ENCODE data around the gene ENDOG.
A peak's percentile ranks its signal among the peaks of the same experiment; 100 is the strongest.
"Not testable (repeated sequence)": the region's sequence is repeated elsewhere in the genome, so short reads cannot be mapped to it uniquely, and the experiment has no call there.

The ENDOG gene

DNA sequence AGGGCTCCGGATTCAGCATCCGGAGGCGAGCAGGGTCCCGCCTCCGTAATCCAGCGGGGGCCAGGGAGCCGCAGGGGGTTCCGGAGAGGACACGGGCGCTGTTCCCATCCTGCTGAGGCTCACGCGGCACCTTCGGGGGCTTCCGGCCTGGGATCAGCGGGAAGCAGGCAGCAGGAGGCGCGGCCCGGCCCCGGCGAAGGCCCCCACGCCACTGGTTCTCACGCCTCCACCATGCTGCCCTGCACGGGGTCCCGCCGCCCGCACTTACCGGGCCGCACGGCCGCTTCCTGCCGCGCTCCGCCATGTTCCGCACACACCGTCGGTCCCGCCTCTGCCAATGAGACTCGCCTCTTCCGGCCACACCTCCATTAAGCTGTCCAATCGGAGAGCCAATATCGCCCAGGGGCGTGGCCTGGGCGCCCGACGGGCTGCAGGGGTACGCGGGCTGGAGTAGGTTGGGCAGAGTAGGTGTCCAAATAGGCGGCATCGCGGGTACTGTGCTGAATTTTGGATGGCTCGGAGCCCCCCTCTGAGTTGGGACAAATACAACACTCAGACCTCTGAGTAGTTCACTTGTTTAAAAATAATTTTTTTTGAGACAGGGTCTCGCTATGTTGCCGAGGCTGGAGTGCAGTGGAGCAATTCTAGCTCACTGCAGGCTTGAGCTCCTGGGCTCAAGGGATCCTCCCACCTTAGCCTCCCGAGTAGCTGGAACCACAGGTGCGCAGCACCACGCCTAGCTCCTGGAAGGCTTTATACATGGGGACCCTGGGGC, 11.4 kb downstream of the ENDOG start, which contains the start of gene SPOUT1:
Gene SPOUT1, minus strand, starts transcription at position 318 of the 775 bp plus-strand sequence. Its CDS starts 14 bp downstream, at position 304.
- H3K4me1 ChIP-seq (ENCODE audit: insufficient read depth, low read length), result no peaks in the 10 kb centered on the region
- peaks cover 12% of the 10 kb centered on the region; the same call in 1 of the 2 replicates for H3K36me3 ChIP-seq (ENCODE audit: insufficient read depth, low read length)
- H3K9ac ChIP-seq (ENCODE audit: low read depth, low read length), result peak within 1 kb of the TSS; percentile 82
- H3K9me3 ChIP-seq (ENCODE audit: control insufficient read depth, insufficient read depth, low read length), result no peaks in the 10 kb centered on the region

DNA sequence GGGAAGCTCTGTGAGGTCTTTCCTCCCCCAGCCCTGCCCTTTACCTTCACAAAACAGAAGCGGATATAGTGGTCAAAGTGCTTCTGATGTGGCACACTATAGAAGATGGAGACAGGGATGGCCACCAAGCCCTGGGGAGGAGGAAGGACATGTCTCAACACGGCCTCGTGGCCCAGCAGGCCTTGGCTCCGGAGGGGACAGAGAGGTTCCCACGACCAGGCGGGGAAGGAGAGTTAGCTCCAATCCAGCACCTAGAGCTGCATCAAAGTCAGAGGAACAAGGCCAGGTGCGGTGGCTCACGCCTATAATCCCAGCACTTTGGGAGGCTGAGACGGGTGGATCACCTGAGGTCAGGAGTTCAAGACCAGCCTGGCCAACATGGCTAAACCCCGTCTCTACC, 15.4 kb downstream of the ENDOG start:
- Histone ChIP-seq H3K9me3 (ENCODE audit: control insufficient read depth, insufficient read depth, low read length) (no peaks in the 10 kb centered on the region), H3K4me1 (ENCODE audit: insufficient read depth, low read length) (no peaks in the 10 kb centered on the region), H3K9ac (ENCODE audit: low read depth, low read length) (no peak overlapping the region), H3K36me3 (ENCODE audit: insufficient read depth, low read length) (peaks cover 6% of the 10 kb centered on the region; the same call in 1 of the 2 replicates)

DNA sequence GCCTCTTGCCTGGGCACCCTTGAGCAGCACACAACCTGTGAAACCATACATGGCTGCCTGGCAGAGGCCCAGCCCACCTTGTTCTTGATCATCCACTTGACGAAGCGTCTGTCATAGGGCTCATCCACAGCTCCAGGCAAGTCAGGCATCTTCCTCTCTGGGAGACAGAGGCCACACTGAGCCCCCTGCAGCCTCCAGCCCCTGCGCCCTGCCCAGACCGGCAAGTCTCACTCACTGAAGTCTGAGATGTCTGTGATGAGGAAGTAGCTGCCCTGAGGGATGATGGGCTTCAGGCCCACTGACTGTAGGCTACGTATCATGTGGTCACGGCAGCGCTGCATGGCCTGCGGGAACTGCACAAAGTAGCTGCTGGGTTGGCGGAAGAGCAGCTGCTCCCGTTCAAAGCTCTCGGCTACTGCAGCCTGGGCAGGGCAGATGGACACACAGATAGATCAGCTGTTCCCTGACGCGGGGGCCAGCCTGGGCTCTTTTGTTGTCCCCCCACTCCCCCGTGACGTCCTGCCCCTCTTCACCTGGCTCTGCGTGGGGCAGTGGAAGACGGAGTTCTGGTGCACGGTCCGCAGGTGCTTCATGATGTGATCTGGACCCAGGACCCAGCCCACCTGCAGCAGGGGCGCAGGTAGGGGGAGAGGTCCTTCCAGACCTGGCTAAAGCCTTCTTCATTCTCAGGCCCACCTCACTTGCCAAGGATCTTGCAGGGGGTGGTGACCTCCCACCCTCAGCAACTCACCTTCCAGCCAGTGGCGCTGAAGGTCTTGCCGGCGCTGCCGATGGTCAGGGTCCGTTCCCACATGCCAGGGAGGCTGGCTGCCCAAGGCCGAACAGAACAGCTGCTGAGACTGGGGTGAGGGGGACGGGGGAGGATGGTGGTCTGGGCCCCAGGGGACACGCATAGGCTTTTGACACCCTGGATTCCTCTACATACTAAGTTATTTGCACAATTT, 17.2 kb downstream of the ENDOG start:
- H3K9ac ChIP-seq (ENCODE audit: low read depth, low read length), result no peak overlapping the region
- peaks cover 6% of the 10 kb centered on the region; the same call in 1 of the 2 replicates for H3K36me3 ChIP-seq (ENCODE audit: insufficient read depth, low read length)
- no peaks in the 10 kb centered on the region for H3K9me3 ChIP-seq (ENCODE audit: control insufficient read depth, insufficient read depth, low read length)
- no peaks in the 10 kb centered on the region for H3K4me1 ChIP-seq (ENCODE audit: insufficient read depth, low read length)

DNA sequence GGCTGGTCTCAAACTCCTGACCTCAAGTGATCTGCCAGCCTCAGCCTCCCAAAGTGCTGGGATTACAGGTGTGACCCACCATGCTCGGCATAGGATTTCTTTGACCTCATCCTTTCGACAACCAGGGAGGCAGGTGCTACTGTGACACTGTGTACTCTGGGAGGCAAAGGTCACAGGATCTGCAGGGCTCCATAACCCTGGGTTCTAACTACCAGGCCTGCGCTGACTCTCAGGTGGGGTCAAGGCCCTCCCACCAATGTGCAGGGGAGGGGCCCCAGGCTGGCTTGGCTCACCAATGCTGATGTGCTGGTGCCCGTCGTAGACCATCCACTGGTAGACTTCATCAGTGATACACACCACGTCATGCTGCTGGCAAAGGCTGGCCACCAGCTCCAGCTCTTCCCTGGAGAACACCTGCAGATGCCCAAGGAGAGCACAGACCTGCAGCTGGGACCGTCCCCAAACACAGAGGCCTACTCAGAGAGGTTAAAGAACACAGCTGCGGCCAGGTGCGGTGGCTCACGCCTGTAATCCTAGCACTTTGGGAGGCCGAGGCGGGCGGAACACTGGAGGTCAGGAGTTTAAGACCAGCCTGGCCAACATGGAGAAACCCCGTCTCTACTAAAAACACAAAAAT, 18.3 kb downstream of the ENDOG start:
- H3K4me1 ChIP-seq (ENCODE audit: insufficient read depth, low read length), result no peaks in the 10 kb centered on the region
- H3K9ac ChIP-seq (ENCODE audit: low read depth, low read length), result no peak overlapping the region
- H3K9me3 ChIP-seq (ENCODE audit: control insufficient read depth, insufficient read depth, low read length), result no peaks in the 10 kb centered on the region
- H3K36me3 ChIP-seq (ENCODE audit: insufficient read depth, low read length), result peaks cover 6% of the 10 kb centered on the region; the same call in 1 of the 2 replicates

DNA sequence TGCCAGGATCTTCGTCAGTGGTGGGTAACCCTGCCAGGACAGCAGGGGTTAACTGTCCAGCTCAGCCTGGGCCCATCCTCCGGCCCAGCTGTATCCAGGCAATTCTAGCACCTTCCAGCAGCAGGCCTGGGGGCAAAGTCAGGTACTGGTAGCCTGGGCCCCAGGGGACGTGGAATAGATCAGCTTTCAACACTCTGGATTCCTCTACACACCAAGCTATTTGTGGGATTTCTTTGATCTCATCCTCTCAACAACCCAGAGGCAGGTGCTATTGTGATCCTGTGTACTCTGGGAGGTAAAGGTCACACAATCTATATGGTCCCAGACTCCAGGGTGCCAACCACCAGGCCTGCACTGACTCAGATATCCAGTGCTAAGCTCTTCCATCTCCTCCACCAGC, 20.0 kb downstream of the ENDOG start:
- Histone ChIP-seq H3K9me3 (ENCODE audit: control insufficient read depth, insufficient read depth, low read length) (no peaks in the 10 kb centered on the region), H3K36me3 (ENCODE audit: insufficient read depth, low read length) (peaks cover 2% of the 10 kb centered on the region; the same call in 1 of the 2 replicates), H3K4me1 (ENCODE audit: insufficient read depth, low read length) (no peaks in the 10 kb centered on the region), H3K9ac (ENCODE audit: low read depth, low read length) (no peak overlapping the region)

DNA sequence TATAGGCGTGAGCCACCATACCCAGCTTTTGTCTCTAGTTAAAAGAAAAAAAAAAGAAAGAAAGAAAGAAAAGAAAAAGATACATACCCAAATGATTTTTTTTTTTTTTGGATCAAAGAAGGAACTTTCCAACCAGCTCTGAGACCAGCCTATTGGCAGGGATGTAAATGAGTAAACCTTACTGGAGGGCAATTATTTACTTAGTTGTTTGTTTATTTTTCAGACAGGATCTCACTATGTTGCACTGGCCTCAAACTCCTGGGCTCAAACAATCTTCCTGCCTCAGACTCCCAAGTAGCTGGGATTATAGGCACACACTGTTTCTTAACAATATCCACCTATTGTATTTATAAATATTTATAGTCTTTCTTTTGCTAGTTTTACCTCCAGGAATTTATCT, 22.2 kb downstream of the ENDOG start:
- no peak overlapping the region for H3K9ac ChIP-seq (ENCODE audit: low read depth, low read length)
- peaks cover 3% of the 10 kb centered on the region; the same call in 1 of the 2 replicates for H3K36me3 ChIP-seq (ENCODE audit: insufficient read depth, low read length)
- no peaks in the 10 kb centered on the region for H3K9me3 ChIP-seq (ENCODE audit: control insufficient read depth, insufficient read depth, low read length)
- H3K4me1 ChIP-seq (ENCODE audit: insufficient read depth, low read length), result no peaks in the 10 kb centered on the region

DNA sequence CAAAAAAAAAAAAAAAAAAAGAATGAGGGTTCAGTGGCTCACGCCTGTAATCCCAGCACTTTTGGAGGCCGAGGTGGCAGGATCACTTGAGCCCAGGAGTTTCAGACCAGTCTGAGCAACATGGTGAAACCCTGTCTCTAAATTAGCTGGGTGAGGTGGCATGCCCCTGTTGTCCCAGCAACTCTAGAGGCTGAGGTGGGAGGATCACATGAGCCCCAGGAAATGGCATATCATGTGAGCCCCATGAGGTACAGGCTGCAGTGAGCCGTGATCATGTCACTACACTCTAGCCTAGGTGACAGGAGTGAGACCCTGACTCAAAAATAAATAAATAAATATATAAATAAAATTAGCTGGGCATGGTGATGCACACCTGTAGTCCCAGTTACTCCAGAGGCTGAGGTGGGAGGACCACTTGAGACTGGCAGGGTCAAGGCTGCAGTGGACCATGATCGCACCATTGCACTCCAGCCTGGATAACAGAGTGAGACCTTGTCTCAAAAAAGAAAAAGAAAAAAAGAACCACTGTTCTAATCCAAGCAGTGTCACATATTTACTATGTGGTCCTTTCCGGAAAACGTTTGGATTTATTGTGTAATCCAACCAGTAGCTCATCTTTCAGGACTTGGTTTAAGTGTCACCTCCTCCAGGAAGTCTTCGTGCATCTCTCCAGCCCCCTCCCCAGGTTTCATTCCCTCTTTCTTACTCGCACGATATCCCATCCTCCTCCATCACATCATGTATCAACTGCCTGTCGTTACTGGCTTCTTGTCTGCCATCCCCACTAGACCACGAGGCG, 23.6 kb downstream of the ENDOG start:
- Histone ChIP-seq H3K4me1 (ENCODE audit: insufficient read depth, low read length) (no peaks in the 10 kb centered on the region), H3K9ac (ENCODE audit: low read depth, low read length) (no peak overlapping the region), H3K36me3 (ENCODE audit: insufficient read depth, low read length) (peaks cover 3% of the 10 kb centered on the region; the same call in 1 of the 2 replicates), H3K9me3 (ENCODE audit: control insufficient read depth, insufficient read depth, low read length) (no peaks in the 10 kb centered on the region)

DNA sequence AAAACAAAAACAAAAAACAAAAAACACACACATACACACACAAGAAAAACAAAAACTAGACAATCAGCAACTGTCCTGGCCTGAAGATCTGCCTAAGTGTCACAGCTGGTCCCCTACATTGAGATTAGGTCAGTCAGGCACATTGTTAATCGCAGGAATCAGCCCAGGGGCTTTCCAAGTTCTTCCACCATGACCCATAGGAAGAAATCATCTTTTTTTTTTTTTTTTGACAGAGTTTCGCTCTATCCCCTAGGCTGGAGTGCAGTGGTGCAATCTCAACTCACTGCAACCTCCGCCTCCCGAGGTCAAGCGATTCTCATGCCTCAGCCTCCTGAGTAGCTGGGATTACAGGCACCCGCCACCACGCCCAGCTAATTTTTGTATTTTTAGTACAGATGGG, 24.9 kb downstream of the ENDOG start:
- not testable (repeated sequence) for H3K36me3 ChIP-seq (ENCODE audit: insufficient read depth, low read length)

DNA sequence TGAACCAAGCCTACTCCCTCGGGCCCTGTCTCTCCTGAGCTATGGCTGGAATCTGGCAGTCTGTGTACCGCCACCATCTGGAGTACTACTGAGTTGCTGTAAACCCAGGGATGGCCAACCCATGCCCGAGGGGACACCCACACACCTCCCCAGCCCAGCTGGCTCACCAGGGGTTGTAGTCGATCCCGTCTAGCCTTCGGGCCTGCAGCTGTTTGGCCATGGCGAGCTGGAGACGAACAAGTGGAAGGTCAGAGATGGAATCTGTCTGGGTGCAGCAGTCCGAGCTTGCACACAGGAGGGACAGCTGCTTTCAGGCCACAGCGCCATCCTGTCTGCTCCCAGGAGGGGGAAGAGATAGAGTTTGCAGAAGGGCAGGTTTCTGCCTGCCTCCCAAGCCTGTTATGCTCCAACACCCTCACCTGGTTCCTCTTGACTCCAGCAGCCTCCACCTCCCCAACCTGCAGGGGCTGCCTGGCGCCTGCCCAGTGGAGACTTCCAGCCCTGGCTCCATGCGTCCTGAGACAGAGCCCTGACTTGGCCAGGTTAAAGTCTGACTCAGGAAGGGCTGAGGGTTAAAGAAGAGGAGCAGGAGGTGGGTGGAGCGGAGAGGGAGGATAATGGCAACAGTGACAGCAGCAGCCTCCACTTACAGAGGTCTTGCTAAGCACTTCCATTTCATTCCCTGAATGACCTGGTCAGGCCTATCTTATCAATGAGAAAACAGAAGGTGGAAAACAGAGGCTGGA, 27.1 kb downstream of the ENDOG start:
- Histone ChIP-seq H3K36me3 (ENCODE audit: insufficient read depth, low read length) (peaks cover 3% of the 10 kb centered on the region; the same call in 1 of the 2 replicates), H3K9me3 (ENCODE audit: control insufficient read depth, insufficient read depth, low read length) (no peaks in the 10 kb centered on the region; the same call in 1 of the 2 replicates), H3K4me1 (ENCODE audit: insufficient read depth, low read length) (no peaks in the 10 kb centered on the region), H3K9ac (ENCODE audit: low read depth, low read length) (no peak overlapping the region)

More for the DNA sequence above, 24.9 kb downstream of the ENDOG start:
- not testable (repeated sequence) for H3K9me3 ChIP-seq (ENCODE audit: control insufficient read depth, insufficient read depth, low read length); H3K4me1 ChIP-seq (ENCODE audit: insufficient read depth, low read length); H3K9ac ChIP-seq (ENCODE audit: low read depth, low read length)

DNA sequence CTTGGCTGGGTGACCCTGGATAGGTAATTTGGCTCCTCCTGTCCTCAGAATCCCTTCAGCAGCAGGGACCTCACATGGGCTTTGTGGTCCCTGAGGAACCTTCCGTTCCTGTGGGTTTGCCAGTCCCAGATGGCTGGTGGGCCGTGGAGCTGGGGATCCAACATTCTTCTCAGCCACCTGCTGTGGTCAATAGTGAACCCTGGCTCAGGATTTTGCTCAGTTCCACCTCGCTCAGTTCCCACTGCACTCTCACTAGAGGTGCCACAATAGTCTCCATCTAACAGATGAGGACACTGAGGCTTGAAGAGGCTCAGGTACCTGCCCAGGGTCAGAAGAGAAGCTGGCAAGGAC, 28.4 kb downstream of the ENDOG start:
- Histone ChIP-seq H3K9me3 (ENCODE audit: control insufficient read depth, insufficient read depth, low read length) (no peaks in the 10 kb centered on the region; the same call in 1 of the 2 replicates), H3K9ac (ENCODE audit: low read depth, low read length) (no peak overlapping the region), H3K4me1 (ENCODE audit: insufficient read depth, low read length) (no peaks in the 10 kb centered on the region), H3K36me3 (ENCODE audit: insufficient read depth, low read length) (peaks cover 3% of the 10 kb centered on the region; the same call in 1 of the 2 replicates)

DNA sequence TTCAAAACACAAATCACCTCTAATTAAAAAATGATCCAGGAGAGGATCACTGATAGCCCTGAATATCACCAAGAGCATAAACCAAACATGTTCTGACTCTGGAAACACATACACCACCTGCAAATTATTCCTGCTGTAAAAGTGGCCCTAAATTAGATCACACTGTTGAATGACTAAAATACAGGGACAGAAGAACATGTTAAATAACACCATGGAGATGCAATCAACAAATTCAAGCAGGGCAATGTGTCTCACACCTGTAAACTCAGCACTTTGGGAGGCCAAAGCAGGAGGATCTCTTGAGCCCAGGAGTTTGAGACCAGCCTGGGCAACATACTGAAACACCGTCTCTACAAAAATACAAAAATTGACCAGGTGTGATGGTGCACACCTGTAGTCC, 29.5 kb downstream of the ENDOG start:
- Histone ChIP-seq H3K36me3 (ENCODE audit: insufficient read depth, low read length) (peaks cover 3% of the 10 kb centered on the region; the same call in 1 of the 2 replicates), H3K4me1 (ENCODE audit: insufficient read depth, low read length) (no peaks in the 10 kb centered on the region), H3K9ac (ENCODE audit: low read depth, low read length) (no peak overlapping the region), H3K9me3 (ENCODE audit: control insufficient read depth, insufficient read depth, low read length) (no peaks in the 10 kb centered on the region; the same call in 1 of the 2 replicates)

DNA sequence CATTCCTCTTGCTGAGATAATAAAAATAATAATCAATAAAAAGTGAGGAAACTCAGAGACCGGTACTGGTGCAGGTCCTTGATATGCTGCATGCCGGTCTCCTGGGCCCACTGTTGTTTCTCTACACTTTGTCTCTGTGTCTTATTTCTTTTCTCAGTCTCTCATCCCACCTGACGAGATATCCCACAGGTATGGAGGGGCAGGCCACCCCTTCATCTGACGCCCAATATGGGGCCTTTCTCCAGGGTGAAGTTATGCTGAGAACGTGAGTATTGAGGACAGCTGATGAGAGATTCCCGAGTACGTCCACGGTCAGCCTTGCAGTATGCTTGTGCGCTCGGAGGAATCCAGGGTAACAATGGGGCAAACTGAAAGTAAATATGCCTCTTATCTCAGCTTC, 32.7 kb downstream of the ENDOG start:
- H3K9me3 ChIP-seq (ENCODE audit: control insufficient read depth, insufficient read depth, low read length); H3K9ac ChIP-seq (ENCODE audit: low read depth, low read length); H3K4me1 ChIP-seq (ENCODE audit: insufficient read depth, low read length); H3K36me3 ChIP-seq (ENCODE audit: insufficient read depth, low read length): not testable (repeated sequence)
